ENCODE measurements around the gene LRMDA.

DNA sequence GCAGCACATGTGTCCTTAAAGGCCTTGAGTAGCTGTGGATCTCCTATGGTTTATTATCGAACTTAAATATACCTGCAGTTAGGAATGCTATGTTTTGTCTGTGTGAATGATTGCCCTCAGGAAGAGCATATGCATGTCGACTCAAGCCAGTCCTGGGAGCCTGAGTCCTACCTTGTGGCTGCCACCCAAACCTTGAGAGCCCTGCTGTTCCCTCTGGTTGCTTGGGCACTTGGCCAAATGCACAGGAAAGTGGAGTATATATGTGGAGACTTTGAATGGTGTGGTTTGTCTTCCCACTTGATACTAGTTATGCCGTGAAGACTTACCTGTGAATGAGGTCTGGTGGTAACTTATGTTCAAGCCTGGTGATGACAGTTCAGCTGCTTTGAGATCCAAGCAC lies 409.8 kb downstream of the LRMDA start:
- TF ChIP-seq, protein P1, sequence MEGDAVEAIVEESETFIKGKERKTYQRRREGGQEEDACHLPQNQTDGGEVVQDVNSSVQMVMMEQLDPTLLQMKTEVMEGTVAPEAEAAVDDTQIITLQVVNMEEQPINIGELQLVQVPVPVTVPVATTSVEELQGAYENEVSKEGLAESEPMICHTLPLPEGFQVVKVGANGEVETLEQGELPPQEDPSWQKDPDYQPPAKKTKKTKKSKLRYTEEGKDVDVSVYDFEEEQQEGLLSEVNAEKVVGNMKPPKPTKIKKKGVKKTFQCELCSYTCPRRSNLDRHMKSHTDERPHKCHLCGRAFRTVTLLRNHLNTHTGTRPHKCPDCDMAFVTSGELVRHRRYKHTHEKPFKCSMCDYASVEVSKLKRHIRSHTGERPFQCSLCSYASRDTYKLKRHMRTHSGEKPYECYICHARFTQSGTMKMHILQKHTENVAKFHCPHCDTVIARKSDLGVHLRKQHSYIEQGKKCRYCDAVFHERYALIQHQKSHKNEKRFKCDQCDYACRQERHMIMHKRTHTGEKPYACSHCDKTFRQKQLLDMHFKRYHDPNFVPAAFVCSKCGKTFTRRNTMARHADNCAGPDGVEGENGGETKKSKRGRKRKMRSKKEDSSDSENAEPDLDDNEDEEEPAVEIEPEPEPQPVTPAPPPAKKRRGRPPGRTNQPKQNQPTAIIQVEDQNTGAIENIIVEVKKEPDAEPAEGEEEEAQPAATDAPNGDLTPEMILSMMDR (conservative IDR thresholded peaks at IDR 0.05; ENCODE audit: low read depth, low read length): no peak
- no peak for TF ChIP-seq POLR2A (IDR thresholded peaks at IDR 0.05; ENCODE audit: low read depth, low read length)
- TF ChIP-seq RFX5 (IDR thresholded peaks at IDR 0.05; ENCODE audit: low read depth, low read length): no peak

Measured in IMR-90 (cell line).